Activated T-helper 1 cell treated with anti-CD3 and anti-CD28 coated beads, Interleukin-12 subunit alpha, Interleukin-12 subunit beta, Interleukin-2, Interleukin-4 antibody, amounts not matched to agents 30 ng/mL and 10 ng/mL and 1 ng/mL, durations not matched to agents 14 hours and 24 hours and 36 hours (primary cell): Measurements from ENCODE around the gene NUP153. TPM values are rescaled to one million over a fixed set of nuclear protein-coding genes. Genes with fewer than 3 reads are reported as not detected.
"Not testable (repeated sequence)": the region's sequence is repeated elsewhere in the genome, so short reads cannot be mapped to it uniquely, and the experiment has no call there.

Experiments
- DNase-seq: peaks from one replicate; pipeline ENCODE4 v3.0.0; 2021; ENCODE audit warnings: low spot score
- H3K27ac Mint-ChIP-seq: one replicate; pipeline ENCODE4 v1.8.0; 2021; ENCODE audit warnings: mild to moderate bottlenecking, mixed read lengths
- H3K27me3 Mint-ChIP-seq: one replicate; pipeline ENCODE4 v1.8.0; 2022; ENCODE audit warnings: mild to moderate bottlenecking, moderate library complexity, mixed read lengths; ENCODE audit not compliant: insufficient read depth
- H3K36me3 Mint-ChIP-seq: one replicate; pipeline ENCODE4 v1.8.0; 2021; ENCODE audit warnings: low read depth, mixed read lengths
- H3K4me1 Mint-ChIP-seq: one replicate; pipeline ENCODE4 v1.8.0; 2021; ENCODE audit warnings: low read depth, mixed read lengths
- H3K4me3 Mint-ChIP-seq: one replicate; pipeline ENCODE4 v1.8.0; 2021; ENCODE audit warnings: mild to moderate bottlenecking, moderate library complexity, mixed read lengths
- H3K9me3 Mint-ChIP-seq: one replicate; pipeline ENCODE4 v1.8.0; 2021; ENCODE audit warnings: mixed read lengths
- intact Hi-C: fragments of 100-400 bp; cut with micrococcal nuclease; formaldehyde crosslinking; loops from one replicate; pipeline ENCODE4 v1.15.1; 2024
- total RNA-seq: library from RNA; stranded (reverse); gene quantifications from 2 replicates; pipeline ENCODE4 v1.2.3, GENCODE V29; 2022

NUP153 gene
- total RNA-seq, 1 donor from 2014 or later = 106 TPM

- peak overlapping the region; percentile 4 for H3K4me3 Mint-ChIP-seq
- H3K4me1 Mint-ChIP-seq = peaks cover 35% of the 10 kb centered on the region
- H3K27me3 Mint-ChIP-seq = no peaks in the 10 kb centered on the region
- H3K27ac Mint-ChIP-seq = no peak overlapping the region
- H3K9me3 Mint-ChIP-seq = no peaks in the 10 kb centered on the region
- no peak for DNase-seq
- intact Hi-C loops = loop anchor here (5.0 to 10.0 kb wide), 2 partner anchors 49 to 382 kb away; partner anchors contain the start of gene KIF13A
- H3K36me3 Mint-ChIP-seq = peaks cover 26% of the 10 kb centered on the region
These were observed 103.8 kb downstream of the NUP153 start for GRCh38 chr6:17602888-17603287.

- Mint-ChIP-seq H3K36me3 (peaks cover 22% of the 10 kb centered on the region), H3K4me3 (peak overlapping the region; percentile 85), H3K9me3 (no peaks in the 10 kb centered on the region), H3K27me3 (peaks cover 2% of the 10 kb centered on the region), H3K27ac (peak overlapping the region; percentile 78), H3K4me1 (peaks cover 35% of the 10 kb centered on the region)
- DNase-seq = no peak
- intact Hi-C loops = loop anchor here (2.0 to 10.0 kb wide), 6 partner anchors 17 to 553 kb away; partner anchors contain the start of genes KDM1B, KIF13A and TPMT
These were observed 105.4 kb downstream of the NUP153 start for GRCh38 chr6:17601386-17601703.

- no peak for DNase-seq
- no peaks in the 10 kb centered on the region for H3K9me3 Mint-ChIP-seq
These were observed 106.0 kb downstream of the NUP153 start for GRCh38 chr6:17600527-17601385.

GRCh38 chr6:17599877-17600526 lies 106.7 kb downstream of the NUP153 start, which contains the start of gene FAM8A1:
TSS of gene FAM8A1 (plus strand) at chr6:17600302. CDS start at chr6:17600410, 108 bp downstream.
- Mint-ChIP-seq H3K9me3 (no peaks in the 10 kb centered on the region), H3K4me1 (peaks cover 35% of the 10 kb centered on the region), H3K36me3 (peaks cover 17% of the 10 kb centered on the region), H3K27me3 (peaks cover 2% of the 10 kb centered on the region), H3K27ac (peak within 1 kb of the TSS; percentile 78), H3K4me3 (peak within 1 kb of the TSS; percentile 85)
- peak; percentile 92 for DNase-seq
- intact Hi-C loops = loop anchor here (1.0 to 10.0 kb wide), 9 partner anchors 16 to 663 kb away; partner anchors contain the start of genes KDM1B, KIF13A, NUP153 and TPMT

More at GRCh38 chr6:17600527-17601385, 106.0 kb downstream of the NUP153 start:
- intact Hi-C loops = loop anchor here (1.0 to 10.0 kb wide), 9 partner anchors 16 to 663 kb away; partner anchors contain the start of genes KDM1B, KIF13A, NUP153 and TPMT
- peaks cover 35% of the 10 kb centered on the region for H3K4me1 Mint-ChIP-seq
- H3K36me3 Mint-ChIP-seq = peaks cover 19% of the 10 kb centered on the region
- H3K4me3 Mint-ChIP-seq = peak overlapping the region; percentile 85
- H3K27me3 Mint-ChIP-seq = peaks cover 2% of the 10 kb centered on the region
- H3K27ac Mint-ChIP-seq = peak overlapping the region; percentile 78

GRCh38 chr6:17596085-17596484 lies 110.6 kb downstream of the NUP153 start:
- peaks cover 17% of the 10 kb centered on the region for H3K4me1 Mint-ChIP-seq
- no peaks in the 10 kb centered on the region for H3K36me3 Mint-ChIP-seq
- H3K4me3 Mint-ChIP-seq = no peak overlapping the region
- no peak for DNase-seq
- H3K27ac Mint-ChIP-seq = no peak overlapping the region
- no peaks in the 10 kb centered on the region for H3K9me3 Mint-ChIP-seq
- intact Hi-C loops = no loop called here
- peaks cover 2% of the 10 kb centered on the region for H3K27me3 Mint-ChIP-seq

GRCh38 chr6:17593246-17593645 lies 113.5 kb downstream of the NUP153 start:
- no peaks in the 10 kb centered on the region for H3K9me3 Mint-ChIP-seq
- DNase-seq = no peak
- H3K4me1 Mint-ChIP-seq = peaks cover 23% of the 10 kb centered on the region
- H3K27me3 Mint-ChIP-seq = peaks cover 2% of the 10 kb centered on the region
- H3K27ac Mint-ChIP-seq = no peak overlapping the region
- H3K36me3 Mint-ChIP-seq = no peaks in the 10 kb centered on the region
- intact Hi-C loops = no loop called here
- H3K4me3 Mint-ChIP-seq = no peak overlapping the region

GRCh38 chr6:17591287-17591686 lies 115.4 kb downstream of the NUP153 start:
- intact Hi-C loops = no loop called here
- Mint-ChIP-seq H3K27me3 (no peaks in the 10 kb centered on the region), H3K9me3 (no peaks in the 10 kb centered on the region), H3K36me3 (no peaks in the 10 kb centered on the region), H3K4me3 (no peak overlapping the region), H3K4me1 (peaks cover 23% of the 10 kb centered on the region), H3K27ac (no peak overlapping the region)
- DNase-seq = no peak

- Mint-ChIP-seq H3K27me3 (no peaks in the 10 kb centered on the region), H3K4me1 (peaks cover 23% of the 10 kb centered on the region), H3K27ac (no peak overlapping the region), H3K36me3 (no peaks in the 10 kb centered on the region), H3K9me3 (no peaks in the 10 kb centered on the region), H3K4me3 (no peak overlapping the region)
- no peak for DNase-seq
- intact Hi-C loops = no loop called here
These were observed 117.2 kb downstream of the NUP153 start for GRCh38 chr6:17589406-17590096.

GRCh38 chr6:17588011-17588410 lies 118.7 kb downstream of the NUP153 start:
- Mint-ChIP-seq H3K4me3 (no peak overlapping the region), H3K36me3 (no peaks in the 10 kb centered on the region), H3K4me1 (peaks cover 32% of the 10 kb centered on the region), H3K9me3 (no peaks in the 10 kb centered on the region), H3K27ac (no peak overlapping the region), H3K27me3 (no peaks in the 10 kb centered on the region)
- DNase-seq = no peak
- intact Hi-C loops = no loop called here

GRCh38 chr6:17586623-17587022 lies 120.1 kb downstream of the NUP153 start:
- H3K36me3 Mint-ChIP-seq, H3K27me3 Mint-ChIP-seq, H3K9me3 Mint-ChIP-seq, DNase-seq, H3K27ac Mint-ChIP-seq, H3K4me3 Mint-ChIP-seq, intact Hi-C loops: not testable (repeated sequence)
- peaks cover 28% of the 10 kb centered on the region for H3K4me1 Mint-ChIP-seq

GRCh38 chr6:17585766-17586490 lies 120.8 kb downstream of the NUP153 start:
- peaks cover 7% of the 10 kb centered on the region for H3K27me3 Mint-ChIP-seq
- no peaks in the 10 kb centered on the region for H3K36me3 Mint-ChIP-seq
- no peak for DNase-seq
- H3K4me1 Mint-ChIP-seq = peaks cover 24% of the 10 kb centered on the region
- H3K27ac Mint-ChIP-seq = no peak overlapping the region
- intact Hi-C loops = loop anchor here (2.0 kb wide), 1 partner anchor 305 kb away; the partner anchor contains the start of gene RBM24
- H3K9me3 Mint-ChIP-seq = peaks cover 4% of the 10 kb centered on the region
- no peak overlapping the region for H3K4me3 Mint-ChIP-seq

GRCh38 chr6:17584241-17584803 lies 122.4 kb downstream of the NUP153 start:
- Mint-ChIP-seq H3K27ac (no peak overlapping the region), H3K4me3 (no peak overlapping the region), H3K36me3 (no peaks in the 10 kb centered on the region), H3K27me3 (peaks cover 9% of the 10 kb centered on the region), H3K9me3 (peaks cover 5% of the 10 kb centered on the region), H3K4me1 (peaks cover 20% of the 10 kb centered on the region)
- DNase-seq = no peak
- intact Hi-C loops = loop anchor here (1.0 to 5.0 kb wide), 6 partner anchors 16 to 538 kb away; partner anchors contain the start of genes FAM8A1, NHLRC1, NUP153 and RBM24
